ENCODE results near the gene PARN. TPM values are rescaled to one million over a fixed set of nuclear protein-coding genes. Genes with fewer than 3 reads are reported as not detected.

The PARN gene
- total and polyA plus RNA-seq, 4 donors = 12.3 to 44.4 (median 25.2) TPM

DNA sequence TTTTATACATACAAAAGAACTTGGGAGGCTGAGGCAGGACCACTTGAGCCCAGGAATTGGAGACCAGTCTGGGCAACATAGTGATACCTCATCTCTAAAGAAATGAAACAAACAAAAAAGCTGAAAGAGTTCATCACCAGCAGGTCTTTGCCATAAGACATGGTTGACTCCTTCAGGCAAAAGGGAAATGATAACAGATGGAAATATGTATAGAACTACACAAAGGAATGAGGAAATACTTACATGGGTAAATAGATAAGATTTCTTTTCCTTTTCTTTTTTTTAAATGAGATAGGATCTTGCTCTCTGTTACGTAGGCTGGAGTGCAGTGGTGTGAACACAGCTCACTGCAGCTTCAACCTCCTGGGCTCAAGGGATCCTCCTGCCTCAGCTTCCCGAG is 165.3 kb downstream of the PARN start:
- DNase-seq = no peak
- Histone ChIP-seq H3K9ac (ENCODE audit: insufficient read depth in 1 of 2, low read length in 2 of 2) (no peak overlapping the region), H3K36me3 (ENCODE audit: control insufficient read depth in 4 of 4, insufficient read depth in 4 of 4, low read length in 4 of 4) (peaks cover 0 to 2% (median 0%) of the 10 kb centered on the region in 4 donors), H3K27ac (ENCODE audit: low read depth in 1 of 2, low read length in 1 of 2) (no peak overlapping the region), H3K9me3 (ENCODE audit: control insufficient read depth in 4 of 4, insufficient read depth in 3 of 4, low read length in 3 of 4) (peaks cover 0 to 10% (median 0%) of the 10 kb centered on the region in 4 donors), H3K27me3 (ENCODE audit: control insufficient read depth in 3 of 3, insufficient read depth in 3 of 3, low read length in 2 of 3) (no peaks in the 10 kb centered on the region), H3K4me3 (no peak overlapping the region), H3K4me1 (ENCODE audit: control insufficient read depth in 5 of 5, insufficient read depth in 5 of 5, low read length in 5 of 5) (peaks cover 0 to 8% (median 0%) of the 10 kb centered on the region in 5 donors)
- WGBS, 2 donors = 93 to 95% methylated on average over 2 of the region's 2 CpGs
- ATAC-seq (ENCODE audit: insufficient read depth, low FRiP score) = no peak
- no peak for TF ChIP-seq CTCF (IDR thresholded peaks at IDR 0.05; ENCODE audit: control extremely low read depth, extremely low read depth)

GRCh38 chr16:14464192-14464591 is 165.9 kb downstream of the PARN start:
- no peak overlapping the region for H3K9ac ChIP-seq (ENCODE audit: insufficient read depth in 1 of 2, low read length in 2 of 2)
- WGBS, 2 donors = 98 to 100% methylated on average over 2 of the region's 2 CpGs
- H3K4me3 ChIP-seq = no peak overlapping the region
- no peaks in the 10 kb centered on the region for H3K27me3 ChIP-seq (ENCODE audit: control insufficient read depth in 3 of 3, insufficient read depth in 3 of 3, low read length in 2 of 3)
- peaks cover 0 to 8% (median 0%) of the 10 kb centered on the region in 5 donors for H3K4me1 ChIP-seq (ENCODE audit: control insufficient read depth in 5 of 5, insufficient read depth in 5 of 5, low read length in 5 of 5)
- H3K36me3 ChIP-seq (ENCODE audit: control insufficient read depth in 4 of 4, insufficient read depth in 4 of 4, low read length in 4 of 4) = peaks cover 0 to 2% (median 0%) of the 10 kb centered on the region in 4 donors
- ATAC-seq (ENCODE audit: insufficient read depth, low FRiP score) = no peak
- no peak overlapping the region for H3K27ac ChIP-seq (ENCODE audit: low read depth in 1 of 2, low read length in 1 of 2)
- no peak for DNase-seq
- peaks cover 0 to 10% (median 0%) of the 10 kb centered on the region in 4 donors for H3K9me3 ChIP-seq (ENCODE audit: control insufficient read depth in 4 of 4, insufficient read depth in 3 of 4, low read length in 3 of 4)
- no peak for TF ChIP-seq CTCF (IDR thresholded peaks at IDR 0.05; ENCODE audit: control extremely low read depth, extremely low read depth)

DNA sequence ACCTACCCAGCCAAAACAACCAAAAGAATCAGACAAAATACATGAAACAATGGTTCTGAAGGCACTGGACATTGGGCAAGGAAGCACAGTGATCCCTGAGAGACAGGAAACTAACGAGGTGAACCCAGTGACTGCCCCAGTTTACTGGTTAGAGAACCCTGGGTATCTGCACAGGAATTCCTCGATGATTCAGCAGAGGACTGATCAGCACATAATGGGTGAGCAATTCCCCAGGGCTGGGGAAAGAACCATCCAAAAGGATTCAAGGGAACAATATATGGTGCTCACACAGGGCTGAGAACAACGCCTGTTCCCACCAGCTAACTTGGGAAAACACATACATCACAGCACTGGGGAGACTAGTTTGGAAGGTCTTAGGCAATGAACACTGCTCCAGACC is 167.2 kb downstream of the PARN start:
- ATAC-seq (ENCODE audit: insufficient read depth, low FRiP score) (no peak), DNase-seq (no peak)
- Histone ChIP-seq H3K36me3 (ENCODE audit: control insufficient read depth in 4 of 4, insufficient read depth in 4 of 4, low read length in 4 of 4) (peaks cover 0 to 5% (median 0%) of the 10 kb centered on the region in 4 donors), H3K9me3 (ENCODE audit: control insufficient read depth in 4 of 4, insufficient read depth in 3 of 4, low read length in 3 of 4) (peaks cover 0 to 10% (median 0%) of the 10 kb centered on the region in 4 donors), H3K4me1 (ENCODE audit: control insufficient read depth in 5 of 5, insufficient read depth in 5 of 5, low read length in 5 of 5) (peaks cover 0 to 8% (median 0%) of the 10 kb centered on the region in 5 donors), H3K9ac (ENCODE audit: insufficient read depth in 1 of 2, low read length in 2 of 2) (no peak overlapping the region), H3K27ac (ENCODE audit: low read depth in 1 of 2, low read length in 1 of 2) (no peak overlapping the region), H3K27me3 (ENCODE audit: control insufficient read depth in 3 of 3, insufficient read depth in 3 of 3, low read length in 2 of 3) (no peaks in the 10 kb centered on the region), H3K4me3 (no peak overlapping the region)
- no peak for TF ChIP-seq CTCF (IDR thresholded peaks at IDR 0.05; ENCODE audit: control extremely low read depth, extremely low read depth)
- 94 to 97% methylated on average over 3 of the region's 3 CpGs for WGBS, 2 donors

GRCh38 chr16:14460726-14461125 is 169.3 kb downstream of the PARN start:
- Histone ChIP-seq H3K4me3 (no peak overlapping the region), H3K4me1 (ENCODE audit: control insufficient read depth in 5 of 5, insufficient read depth in 5 of 5, low read length in 5 of 5) (peaks cover 0 to 8% (median 0%) of the 10 kb centered on the region in 5 donors), H3K36me3 (ENCODE audit: control insufficient read depth in 4 of 4, insufficient read depth in 4 of 4, low read length in 4 of 4) (peaks cover 0 to 5% (median 0%) of the 10 kb centered on the region in 4 donors), H3K27ac (ENCODE audit: low read depth in 1 of 2, low read length in 1 of 2) (no peak overlapping the region), H3K27me3 (ENCODE audit: control insufficient read depth in 3 of 3, insufficient read depth in 3 of 3, low read length in 2 of 3) (no peaks in the 10 kb centered on the region), H3K9me3 (ENCODE audit: control insufficient read depth in 4 of 4, insufficient read depth in 3 of 4, low read length in 3 of 4) (peaks cover 0 to 10% (median 0%) of the 10 kb centered on the region in 4 donors), H3K9ac (ENCODE audit: insufficient read depth in 1 of 2, low read length in 2 of 2) (no peak overlapping the region)
- ATAC-seq (ENCODE audit: insufficient read depth, low FRiP score) (no peak), DNase-seq (no peak)
- TF ChIP-seq CTCF (IDR thresholded peaks at IDR 0.05; ENCODE audit: control extremely low read depth, extremely low read depth) = no peak
- 87 to 100% methylated on average over 1 of the region's 1 CpG for WGBS, 2 donors

Data from lung (tissue), 12 donors.